SW480 (cell line): Measurements from ENCODE around the gene STMP1.

Source experiments
- DNase-seq: peaks from one replicate; pipeline ENCODE4 v3.0.0-alpha.2; 2016; ENCODE audit warnings: low spot score

Gene STMP1

DNA sequence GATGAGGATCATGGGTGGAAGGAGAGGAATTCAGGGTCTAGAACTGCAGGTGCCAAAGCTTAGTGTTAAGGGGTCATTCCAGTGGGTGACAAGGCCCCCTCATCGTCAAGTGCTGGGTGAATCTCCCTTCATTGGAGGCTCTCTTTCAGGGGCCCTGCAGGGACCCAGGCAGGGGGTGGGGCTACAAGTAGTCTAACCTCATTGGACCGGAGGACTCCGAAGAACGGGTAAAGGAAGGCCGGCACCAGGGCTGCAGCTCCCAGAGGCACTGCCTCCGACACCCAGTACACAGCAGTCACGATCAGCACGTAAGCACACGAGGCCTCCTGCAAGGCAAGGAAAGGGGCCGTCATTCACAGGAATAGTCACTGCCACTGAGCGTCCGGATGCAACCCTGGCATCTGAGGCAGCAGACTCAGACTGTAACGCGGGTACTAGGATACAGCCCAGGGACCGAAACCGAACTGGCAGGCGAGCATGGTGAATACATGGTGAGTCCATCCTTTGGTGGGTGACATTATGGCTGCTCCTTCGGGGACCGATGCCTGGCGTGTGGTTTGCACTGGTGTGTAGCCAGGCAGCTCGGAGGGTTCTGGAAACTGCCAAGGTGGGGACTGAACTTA lies 59.0 kb downstream of the STMP1 start:
- DNase-seq, result no peak

DNA sequence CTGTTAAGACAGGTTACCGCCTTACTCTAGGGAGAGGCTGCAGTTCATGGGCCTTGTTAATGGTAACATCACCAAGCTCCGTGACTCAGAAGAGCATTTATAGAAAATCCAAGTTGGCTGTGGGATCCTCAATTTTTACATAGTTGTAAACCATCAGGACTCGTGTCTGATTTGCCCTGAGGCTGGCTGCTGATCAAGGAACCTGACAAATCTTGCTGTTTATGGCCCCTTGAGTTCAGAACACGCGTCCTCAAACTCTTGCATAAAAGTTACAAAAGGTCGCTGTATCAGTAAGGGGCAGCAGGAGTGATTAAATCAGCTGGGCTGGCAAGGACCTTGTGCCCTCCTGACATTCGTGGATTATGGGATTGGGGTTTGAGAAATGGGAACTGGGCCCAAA lies 61.1 kb downstream of the STMP1 start:
- DNase-seq, result no peak
